Fibroblast of skin of scalp (primary cell): ENCODE results near the gene MAD2L2. TPM values are rescaled to one million over a fixed set of nuclear protein-coding genes. Genes with fewer than 3 reads are reported as not detected.

Source experiments
- DNase-seq: peaks from one replicate; pipeline ENCODE4 v3.0.0-alpha.2; 2013
- polyA plus RNA-seq, 2 experiments: library from polyadenylated mRNA; unstranded; fragments of 120-200 nt; gene quantifications; one replicate each; pipeline ENCODE4 v1.2.1, GENCODE V29; 2013; ENCODE audit not compliant: insufficient read length in 2 of 2

MAD2L2 gene
- polyA plus RNA-seq (2013, experiment 1 of 2; ENCODE audit: insufficient read length), result 54.8 TPM
- polyA plus RNA-seq (2013, experiment 2 of 2; ENCODE audit: insufficient read length), result 52.1 TPM

GRCh38 chr1:11681071-11681771, at the start of gene MAD2L2:
MAD2L2 (minus strand) TSS chr1:11681148; CDS start chr1:11680601, 547 bp downstream.
- DNase-seq, result peak; percentile 82

DNA sequence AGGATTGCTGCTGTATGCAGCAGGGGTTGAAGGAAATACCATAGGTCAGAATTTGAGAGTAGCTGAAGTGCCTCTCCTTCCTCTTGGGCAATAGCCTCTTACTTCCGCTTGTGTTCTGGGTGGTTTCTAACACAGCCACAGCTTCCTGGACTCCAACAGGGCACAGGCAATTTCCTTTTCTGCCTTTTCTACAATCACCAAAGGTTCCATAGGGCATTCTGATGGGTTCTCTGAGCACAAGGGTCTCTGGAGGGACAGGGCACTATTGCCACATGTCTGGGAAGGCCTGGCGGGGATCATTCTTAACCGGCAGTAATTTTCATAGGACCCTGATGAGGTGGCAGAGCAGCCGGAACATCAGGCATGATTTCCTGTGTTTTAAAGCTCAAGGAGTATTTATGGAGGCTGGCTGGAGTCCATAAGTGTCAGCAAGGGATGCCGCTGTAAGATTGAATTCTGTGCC, 49.5 kb upstream of the MAD2L2 start:
- no peak for DNase-seq

DNA sequence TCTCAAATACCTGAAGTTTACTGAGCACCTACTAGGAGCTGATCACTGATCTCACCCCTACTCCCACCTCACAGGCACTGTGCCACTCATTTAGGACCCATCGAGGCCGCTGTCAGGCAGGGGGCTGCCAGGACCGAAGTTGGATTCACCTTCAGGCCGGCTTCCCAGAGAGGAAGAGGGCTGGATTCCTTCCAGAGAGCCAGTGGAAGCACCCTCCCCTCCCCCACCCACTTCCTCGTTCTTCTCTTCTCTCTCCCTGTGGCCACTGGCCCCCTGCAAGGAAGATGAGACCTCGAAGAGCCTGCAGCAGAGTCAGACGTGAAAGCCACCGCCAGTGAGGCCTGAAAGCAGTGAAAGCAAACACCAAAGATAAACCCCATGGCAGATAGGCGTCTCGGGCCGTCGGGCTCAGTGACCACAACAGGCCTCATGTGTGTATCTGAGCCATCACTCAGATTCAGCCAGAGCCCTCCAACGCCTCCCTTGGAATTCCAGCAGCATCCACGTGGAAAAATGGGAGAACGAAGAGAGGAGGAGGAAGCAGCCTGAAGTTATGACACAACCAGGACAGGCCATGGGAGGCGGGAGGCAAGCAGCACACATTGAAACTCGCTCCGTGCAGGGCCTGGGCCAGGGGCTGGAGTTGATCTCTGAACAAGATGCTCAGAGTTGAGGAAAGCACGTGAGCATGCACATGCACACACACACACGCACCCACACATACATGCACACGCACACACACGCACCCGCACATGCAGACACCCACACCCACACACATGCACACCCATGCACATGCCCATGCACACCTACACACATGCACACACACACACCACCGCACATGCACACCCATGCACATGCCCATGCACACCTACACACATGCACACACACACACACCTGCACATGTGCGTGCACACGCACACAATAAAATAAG, 48.8 kb upstream of the MAD2L2 start:
- no peak for DNase-seq

GRCh38 chr1:11729155-11729497, 48.2 kb upstream of the MAD2L2 start:
- DNase-seq, result no peak

GRCh38 chr1:11728126-11728806, 47.3 kb upstream of the MAD2L2 start:
- no peak for DNase-seq

GRCh38 chr1:11727119-11727518, 46.2 kb upstream of the MAD2L2 start:
- DNase-seq, result no peak

- DNase-seq, result no peak
These were observed 44.7 kb upstream of the MAD2L2 start for GRCh38 chr1:11725616-11726015.

GRCh38 chr1:11722538-11722937, 41.6 kb upstream of the MAD2L2 start:
- DNase-seq, result no peak

DNA sequence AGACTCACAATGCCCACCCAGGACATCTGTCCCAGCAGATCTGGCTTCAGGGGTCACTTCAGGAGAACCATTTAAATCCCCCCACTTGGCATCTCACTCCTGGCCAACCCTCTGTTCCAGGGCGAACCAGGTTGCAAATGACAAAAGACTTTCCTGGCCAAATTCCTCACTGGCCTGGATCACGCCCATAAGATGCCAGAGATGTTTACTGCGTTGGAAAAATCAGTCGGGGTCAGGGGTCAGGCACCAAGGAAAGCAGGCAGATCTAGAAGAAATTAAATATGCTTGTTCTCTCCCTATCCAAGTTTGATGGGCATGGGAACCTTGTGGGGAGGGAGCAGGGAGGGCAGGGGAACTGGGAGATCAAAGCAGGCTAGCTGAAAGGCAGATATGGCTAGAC, 40.4 kb upstream of the MAD2L2 start:
- no peak for DNase-seq

DNA sequence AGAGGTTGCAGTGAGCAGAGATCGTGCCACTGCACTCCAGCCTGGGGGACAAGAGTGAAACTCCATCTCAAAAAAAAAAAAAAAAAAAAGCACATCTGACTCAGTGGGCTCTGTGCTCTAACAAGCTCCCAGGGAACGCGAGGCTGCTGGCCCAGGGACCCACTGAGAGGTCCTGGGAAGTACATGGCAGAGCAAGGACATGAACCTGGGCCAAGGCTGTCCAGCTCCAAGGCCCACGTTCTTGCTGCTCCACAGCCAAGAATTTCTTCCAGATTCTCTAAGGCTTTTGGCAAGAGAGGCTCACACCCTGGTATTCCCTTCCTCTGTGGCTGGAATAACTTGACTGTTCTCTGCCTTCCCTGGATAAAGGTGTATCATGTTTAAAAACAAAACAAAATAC, 39.6 kb upstream of the MAD2L2 start:
- no peak for DNase-seq

DNA sequence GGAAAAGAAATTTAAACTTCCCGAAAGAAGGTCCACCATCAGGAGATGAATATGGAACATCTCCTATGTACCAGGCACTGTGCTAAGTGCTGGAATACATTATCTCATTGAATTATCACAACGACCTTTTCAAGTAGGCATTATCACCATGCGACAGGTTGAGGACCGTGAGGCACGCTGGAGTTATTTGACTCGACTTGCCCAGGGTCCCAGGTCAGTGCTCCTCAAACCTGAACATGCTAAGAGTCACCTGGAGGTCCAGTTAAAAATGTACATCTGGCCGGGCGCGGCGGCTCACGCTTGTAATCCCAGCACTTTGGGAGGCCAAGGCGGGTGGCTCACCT, 39.1 kb upstream of the MAD2L2 start:
- no peak for DNase-seq

GRCh38 chr1:11719313-11720032, 38.5 kb upstream of the MAD2L2 start:
- peak; percentile 52 for DNase-seq

- no peak for DNase-seq
These were observed 34.1 kb upstream of the MAD2L2 start for GRCh38 chr1:11714831-11715575.

DNA sequence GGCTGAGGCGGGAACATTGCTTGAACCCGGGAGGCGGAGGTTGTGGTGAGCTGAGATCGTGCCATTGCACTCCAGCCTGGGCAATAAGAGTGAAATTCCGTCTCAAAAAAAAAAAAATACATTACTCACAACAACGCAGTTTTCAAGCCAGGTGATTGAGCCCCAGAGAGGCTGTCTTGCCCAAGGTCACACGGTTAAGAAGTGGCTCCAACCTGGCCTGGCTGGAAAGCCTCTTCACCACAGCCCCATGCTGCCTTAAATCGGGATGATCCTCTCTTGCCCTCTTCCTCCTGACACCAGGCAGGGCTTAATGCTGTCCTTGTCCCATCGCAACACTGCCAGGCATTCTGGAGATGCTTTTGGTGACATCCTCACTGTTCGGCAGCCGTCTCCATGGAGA, 32.1 kb upstream of the MAD2L2 start:
- DNase-seq, result no peak

- DNase-seq, result no peak
These were observed 31.3 kb upstream of the MAD2L2 start for GRCh38 chr1:11712285-11712684.

- DNase-seq, result no peak
These were observed 30.5 kb upstream of the MAD2L2 start for GRCh38 chr1:11711490-11711889.

- no peak for DNase-seq
These were observed 27.8 kb upstream of the MAD2L2 start for GRCh38 chr1:11708554-11709350.

DNA sequence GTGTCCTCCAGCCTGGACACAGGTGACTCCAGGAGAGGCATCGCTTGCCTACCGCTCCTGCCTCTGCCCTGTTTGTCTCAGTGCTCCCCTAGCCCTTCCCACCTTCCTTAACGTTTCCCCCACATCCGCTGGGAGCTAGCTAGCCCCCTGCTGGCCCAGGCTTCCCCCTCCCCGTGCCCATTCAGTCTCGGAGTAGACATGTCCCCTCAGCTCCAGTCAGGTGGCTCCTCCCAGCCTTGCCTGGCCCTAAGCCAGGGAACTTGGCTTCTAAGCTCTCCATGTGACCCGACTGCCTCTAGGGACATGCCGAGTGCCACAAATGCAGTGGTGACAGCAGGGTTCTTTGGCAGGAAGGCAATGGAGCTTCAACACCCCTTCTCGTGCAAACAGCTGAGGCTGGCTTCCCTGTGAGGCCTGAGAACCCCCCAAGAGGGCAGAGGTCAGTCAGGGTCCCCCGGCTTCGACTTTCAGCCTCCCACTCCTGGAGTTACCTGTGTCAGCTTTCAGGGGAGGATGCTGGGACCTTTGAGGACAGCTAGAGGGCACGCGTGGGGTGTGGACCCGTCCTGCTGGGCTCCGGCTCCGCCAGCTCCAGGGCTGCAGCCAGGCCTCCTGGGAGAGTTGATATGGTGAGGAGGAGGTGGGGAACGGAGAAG, 26.8 kb upstream of the MAD2L2 start:
- no peak for DNase-seq

- no peak for DNase-seq
These were observed 25.3 kb upstream of the MAD2L2 start for GRCh38 chr1:11706292-11706691.

DNA sequence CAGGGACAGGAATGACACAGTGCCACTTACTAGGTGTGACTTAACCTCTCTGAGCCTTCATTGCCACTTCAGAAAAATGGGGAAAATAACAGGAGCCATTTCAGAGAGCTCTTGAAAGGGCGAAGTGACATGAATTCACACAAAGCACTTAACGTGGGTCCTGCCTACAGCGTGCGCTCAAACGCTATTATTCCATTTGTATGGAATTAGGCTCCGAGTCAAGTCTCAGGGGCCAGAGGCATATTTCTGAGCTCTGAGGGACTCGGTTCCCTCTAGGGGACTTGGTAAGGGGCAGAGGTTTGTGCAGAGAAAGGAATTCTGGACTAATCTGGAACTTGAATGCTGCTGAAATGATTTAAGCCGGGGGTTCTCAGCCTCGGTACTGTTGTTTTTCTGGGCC, 24.6 kb upstream of the MAD2L2 start:
- DNase-seq, result no peak
